Astrocyte (in vitro differentiated cells and primary cell): ENCODE measurements around the gene ARID5B. TPM values are rescaled to one million over a fixed set of nuclear protein-coding genes. Genes with fewer than 3 reads are reported as not detected.

Experiments used
- DNase-seq: peaks from one replicate; pipeline ENCODE4 v3.0.0-alpha.2; 2010; ENCODE audit warnings: low read depth
- FAIRE-seq: peaks from 2 replicates; lab custom pipeline; 2011; peaks lifted over from hg19 to GRCh38; lab: Jason Lieb, UNC
- H2AFZ ChIP-seq: 2 replicates; pipeline ENCODE4 v1.6.0; 2012; ENCODE audit warnings: low read depth, low read length, inconsistent platforms
- H3K27ac ChIP-seq: 2 replicates; pipeline ENCODE4 v1.5.1; 2011; ENCODE audit warnings: low read depth, low read length, inconsistent platforms
- H3K27me3 ChIP-seq: 2 replicates; pipeline ENCODE4 v1.6.0; 2011; ENCODE audit warnings: low read length, inconsistent platforms; ENCODE audit not compliant: insufficient read depth
- H3K36me3 ChIP-seq: 2 replicates; pipeline ENCODE4 v1.5.1; 2011; ENCODE audit warnings: low read length, inconsistent platforms; ENCODE audit not compliant: insufficient read depth
- H3K4me1 ChIP-seq: 2 replicates; pipeline ENCODE4 v1.5.1; 2011; ENCODE audit warnings: low read length, inconsistent platforms; ENCODE audit not compliant: insufficient read depth
- H3K4me2 ChIP-seq: 2 replicates; pipeline ENCODE4 v1.6.0; 2012; ENCODE audit warnings: low read length, inconsistent platforms
- H3K4me3 ChIP-seq: 2 replicates; pipeline ENCODE4 v1.5.1; 2011; ENCODE audit warnings: low read depth, mild to moderate bottlenecking, low read length, inconsistent platforms; ENCODE audit not compliant: insufficient read depth
- H3K79me2 ChIP-seq: 2 replicates; pipeline ENCODE4 v1.6.0; 2012; ENCODE audit warnings: mild to moderate bottlenecking, low read length, inconsistent platforms; ENCODE audit not compliant: insufficient read depth
- H3K9ac ChIP-seq: 2 replicates; pipeline ENCODE4 v1.6.0; 2012; ENCODE audit warnings: mild to moderate bottlenecking, low read length, inconsistent platforms
- H3K9me3 ChIP-seq: 2 replicates; pipeline ENCODE4 v1.5.1; 2012; ENCODE audit warnings: low read depth, mild to moderate bottlenecking, low read length, inconsistent platforms; ENCODE audit not compliant: insufficient read depth
- H4K20me1 ChIP-seq: 2 replicates; pipeline ENCODE4 v1.6.0; 2012; ENCODE audit warnings: low read length, inconsistent platforms; ENCODE audit not compliant: insufficient read depth
- H3K27ac Mint-ChIP-seq: one replicate; pipeline ENCODE4 v1.8.0; 2021; ENCODE audit warnings: mild to moderate bottlenecking, mixed read lengths; ENCODE audit not compliant: unreplicated experiment
- H3K27me3 Mint-ChIP-seq: one replicate; pipeline ENCODE4 v1.8.0; 2021; ENCODE audit warnings: low read depth, mixed read lengths; ENCODE audit not compliant: unreplicated experiment
- H3K36me3 Mint-ChIP-seq: one replicate; pipeline ENCODE4 v1.8.0; 2021; ENCODE audit warnings: low read depth, mixed read lengths; ENCODE audit not compliant: unreplicated experiment
- H3K4me1 Mint-ChIP-seq: one replicate; pipeline ENCODE4 v1.8.0; 2021; ENCODE audit warnings: low read depth, mixed read lengths; ENCODE audit not compliant: unreplicated experiment
- H3K4me3 Mint-ChIP-seq: one replicate; pipeline ENCODE4 v1.8.0; 2021; ENCODE audit warnings: mild to moderate bottlenecking, moderate library complexity, mixed read lengths; ENCODE audit not compliant: unreplicated experiment
- H3K9me3 Mint-ChIP-seq: one replicate; pipeline ENCODE4 v1.8.0; 2021; ENCODE audit warnings: mild to moderate bottlenecking, mixed read lengths; ENCODE audit not compliant: unreplicated experiment
- CTCF ChIP-seq: IDR thresholded peaks from 2 replicates; pipeline ENCODE4 v1.5.1; 2011; ENCODE audit warnings: low read depth, mild to moderate bottlenecking, inconsistent platforms, low read length, moderate library complexity; ENCODE audit not compliant: insufficient read depth
- EZH2 ChIP-seq: IDR thresholded peaks from 2 replicates; pipeline ENCODE4 v1.6.1; 2012; ENCODE audit warnings: mild to moderate bottlenecking, low read length, inconsistent platforms; ENCODE audit not compliant: insufficient read depth
- total RNA-seq: library from RNA; stranded (reverse); gene quantifications from 2 replicates; pipeline ENCODE4 v1.2.1, GENCODE V29; 2021

Gene ARID5B
- total RNA-seq, 1 donor from 2014 or later = 66.0 TPM

GRCh38 chr10:62029401-62029800, 127.9 kb downstream of the ARID5B start:
- H3K36me3 ChIP-seq = no peaks in the 10 kb centered on the region
- TF ChIP-seq CTCF = no peak
- no peak for TF ChIP-seq EZH2
- FAIRE-seq = no peak

GRCh38 chr10:62031507-62031906, 130.0 kb downstream of the ARID5B start:
- peaks cover 17% of the 10 kb centered on the region for H3K4me1 Mint-ChIP-seq
- no peaks in the 10 kb centered on the region for H3K27me3 Mint-ChIP-seq
- H4K20me1 ChIP-seq = no peaks in the 10 kb centered on the region
- H3K27ac Mint-ChIP-seq = no peak overlapping the region
- no peak for TF ChIP-seq EZH2
- TF ChIP-seq CTCF = no peak
- DNase-seq (no peak), FAIRE-seq (no peak)
- peaks cover 20% of the 10 kb centered on the region for H3K4me1 ChIP-seq
- peaks cover 21% of the 10 kb centered on the region for H3K79me2 ChIP-seq
- no peak overlapping the region for H3K4me3 ChIP-seq
- no peak overlapping the region for H3K27ac ChIP-seq
- no peaks in the 10 kb centered on the region for H3K9me3 ChIP-seq
- H3K36me3 Mint-ChIP-seq = peaks cover 6% of the 10 kb centered on the region
- no peak overlapping the region for H3K4me3 Mint-ChIP-seq
- H3K9me3 Mint-ChIP-seq = no peaks in the 10 kb centered on the region
- no peak overlapping the region for H3K4me2 ChIP-seq
- H2AFZ ChIP-seq = no peak overlapping the region
- H3K36me3 ChIP-seq = no peaks in the 10 kb centered on the region
- H3K27me3 ChIP-seq = no peaks in the 10 kb centered on the region
- no peak overlapping the region for H3K9ac ChIP-seq

More at GRCh38 chr10:62029401-62029800, 127.9 kb downstream of the ARID5B start:
- Mint-ChIP-seq H3K36me3 (peaks cover 6% of the 10 kb centered on the region), H3K4me1 (peaks cover 21% of the 10 kb centered on the region), H3K4me3 (no peak overlapping the region), H3K9me3 (no peaks in the 10 kb centered on the region), H3K27ac (no peak overlapping the region), H3K27me3 (no peaks in the 10 kb centered on the region)
- Histone ChIP-seq H3K9me3 (no peaks in the 10 kb centered on the region), H2AFZ (no peak overlapping the region), H3K27ac (no peak overlapping the region), H3K79me2 (peaks cover 8% of the 10 kb centered on the region), H3K4me1 (peaks cover 28% of the 10 kb centered on the region), H3K27me3 (no peaks in the 10 kb centered on the region), H3K4me3 (no peak overlapping the region), H3K9ac (no peak overlapping the region), H4K20me1 (no peaks in the 10 kb centered on the region), H3K4me2 (no peak overlapping the region)
- no peak for DNase-seq

GRCh38 chr10:62033125-62033524, 131.6 kb downstream of the ARID5B start:
- H3K27ac Mint-ChIP-seq = no peak overlapping the region
- no peak overlapping the region for H3K4me3 ChIP-seq

More at GRCh38 chr10:62033125-62033524, 131.6 kb downstream of the ARID5B start:
- Mint-ChIP-seq H3K4me3 (no peak overlapping the region), H3K27me3 (no peaks in the 10 kb centered on the region), H3K9me3 (no peaks in the 10 kb centered on the region), H3K4me1 (peaks cover 20% of the 10 kb centered on the region), H3K36me3 (peaks cover 6% of the 10 kb centered on the region)
- no peak for FAIRE-seq
- Histone ChIP-seq H2AFZ (no peak overlapping the region), H4K20me1 (no peaks in the 10 kb centered on the region), H3K36me3 (no peaks in the 10 kb centered on the region), H3K79me2 (peaks cover 30% of the 10 kb centered on the region), H3K27ac (no peak overlapping the region), H3K4me2 (no peak overlapping the region), H3K27me3 (no peaks in the 10 kb centered on the region), H3K9ac (no peak overlapping the region), H3K9me3 (no peaks in the 10 kb centered on the region), H3K4me1 (peaks cover 23% of the 10 kb centered on the region)
- no peak for DNase-seq
- TF ChIP-seq CTCF = no peak
- TF ChIP-seq EZH2 = no peak
